COLO829 (cell line): ENCODE results near the gene FBLIM1.
A peak's percentile ranks its signal among the peaks of the same experiment; 100 is the strongest.

Experiments used
- DNase-seq: peaks from one replicate; pipeline ENCODE4 v3.0.0; 2012; ENCODE audit warnings: low spot score

FBLIM1 gene

DNA sequence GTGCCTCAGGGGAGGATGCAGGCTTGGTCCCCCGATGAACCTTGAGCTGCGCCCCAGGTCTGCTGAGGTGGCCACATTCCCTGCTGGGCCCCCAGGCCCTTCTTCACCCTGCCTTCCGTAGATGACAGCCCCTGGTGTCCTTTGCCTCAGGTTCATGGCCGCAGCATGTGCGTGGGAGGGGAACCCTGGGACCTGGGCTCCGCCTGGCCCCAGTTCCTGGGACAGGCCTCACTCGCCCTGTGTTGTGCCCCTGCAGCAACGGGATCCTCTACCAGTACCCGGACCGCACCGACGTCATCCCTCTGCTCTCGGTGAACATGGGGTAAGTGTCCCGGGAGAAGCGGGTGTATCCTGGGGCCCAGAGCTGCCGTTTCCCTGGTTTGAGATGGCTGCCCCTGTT is 27.7 kb upstream of the FBLIM1 start:
- DNase-seq = no peak

DNA sequence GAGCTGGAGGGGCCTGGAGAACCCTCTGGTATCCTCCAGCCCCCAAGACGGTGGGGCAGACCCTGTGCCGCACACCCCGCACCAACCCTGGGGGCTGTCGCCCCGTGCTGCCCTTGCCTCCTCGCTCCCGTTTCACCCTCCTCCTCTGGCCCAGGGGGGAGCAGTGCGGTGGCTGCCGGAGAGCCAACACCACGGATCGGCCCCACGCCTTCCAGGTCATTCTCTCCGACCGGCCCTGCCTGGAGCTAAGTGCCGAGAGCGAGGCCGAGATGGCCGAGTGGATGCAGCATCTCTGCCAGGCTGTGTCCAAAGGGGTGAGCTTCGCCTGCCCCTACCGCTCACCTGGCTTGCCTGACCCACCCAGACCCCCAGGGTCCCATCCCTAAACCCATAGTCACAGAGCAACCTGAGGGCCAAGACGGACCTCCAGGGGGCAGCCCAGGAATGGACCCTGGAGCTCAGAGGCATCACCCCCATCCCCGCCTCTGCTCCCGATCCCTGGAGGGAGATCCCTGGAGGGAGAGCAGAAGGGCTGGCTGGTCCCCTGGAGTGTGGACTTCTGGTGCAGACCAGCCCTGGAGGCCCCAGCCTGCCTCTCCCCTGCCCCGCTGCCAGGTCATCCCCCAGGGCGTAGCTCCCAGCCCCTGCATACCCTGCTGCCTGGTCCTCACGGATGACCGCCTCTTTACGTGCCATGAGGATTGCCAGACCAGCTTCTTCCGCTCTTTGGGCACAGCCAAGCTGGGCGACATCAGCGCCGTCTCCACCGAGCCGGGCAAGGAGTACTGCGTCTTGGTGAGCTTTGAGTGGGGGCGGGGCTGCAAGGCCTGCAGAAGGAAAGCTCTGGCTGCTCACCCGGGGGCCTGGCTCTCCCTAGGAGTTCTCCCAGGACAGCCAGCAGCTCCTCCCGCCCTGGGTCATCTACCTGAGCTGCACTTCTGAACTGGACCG is 26.6 kb upstream of the FBLIM1 start:
- no peak for DNase-seq

DNA sequence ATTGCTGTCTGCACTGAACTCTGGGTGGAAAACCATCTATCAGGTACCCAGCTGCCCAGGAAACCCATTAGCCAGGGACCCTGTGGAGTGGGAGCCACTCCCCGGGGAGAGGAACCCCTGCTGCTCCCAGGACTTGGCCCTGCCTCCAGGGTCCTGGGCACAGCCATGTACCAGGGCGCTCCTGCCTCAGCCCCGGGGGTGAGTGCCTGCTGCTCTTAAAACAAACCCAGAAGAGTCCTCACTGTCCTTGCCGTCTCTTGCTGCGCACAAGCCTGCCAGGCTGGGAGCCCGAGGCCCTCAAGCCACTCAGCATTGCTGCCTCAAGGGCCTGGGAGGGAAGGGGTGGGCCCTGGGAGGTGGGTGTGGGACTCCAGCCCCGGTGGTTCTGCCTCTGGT is 25.9 kb upstream of the FBLIM1 start:
- DNase-seq = no peak

DNA sequence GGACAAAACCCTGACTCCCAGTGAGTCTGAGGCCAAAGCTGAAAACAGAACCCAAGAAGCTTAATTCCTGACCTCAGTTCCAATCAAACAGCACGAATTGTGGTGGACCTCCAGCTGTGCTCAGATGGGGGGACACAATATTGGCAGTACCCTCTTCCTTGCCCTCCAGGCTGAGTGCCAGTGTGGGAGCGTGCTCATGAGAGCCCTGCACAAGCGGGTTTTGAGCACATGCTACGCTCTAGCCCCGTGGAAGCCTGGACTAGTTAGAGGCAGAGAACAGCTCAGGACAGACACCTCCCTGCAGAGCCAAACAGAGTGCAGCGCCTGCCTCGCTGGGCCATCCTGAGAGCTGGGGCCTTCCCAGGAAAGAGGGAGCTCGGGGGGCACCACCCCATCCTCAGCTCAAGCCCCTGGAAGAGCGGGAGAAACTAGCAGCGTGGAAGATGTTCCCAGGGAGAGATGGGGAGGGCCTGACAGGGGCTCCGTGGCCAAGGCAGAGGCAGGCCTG is 25.3 kb upstream of the FBLIM1 start:
- DNase-seq = no peak

DNA sequence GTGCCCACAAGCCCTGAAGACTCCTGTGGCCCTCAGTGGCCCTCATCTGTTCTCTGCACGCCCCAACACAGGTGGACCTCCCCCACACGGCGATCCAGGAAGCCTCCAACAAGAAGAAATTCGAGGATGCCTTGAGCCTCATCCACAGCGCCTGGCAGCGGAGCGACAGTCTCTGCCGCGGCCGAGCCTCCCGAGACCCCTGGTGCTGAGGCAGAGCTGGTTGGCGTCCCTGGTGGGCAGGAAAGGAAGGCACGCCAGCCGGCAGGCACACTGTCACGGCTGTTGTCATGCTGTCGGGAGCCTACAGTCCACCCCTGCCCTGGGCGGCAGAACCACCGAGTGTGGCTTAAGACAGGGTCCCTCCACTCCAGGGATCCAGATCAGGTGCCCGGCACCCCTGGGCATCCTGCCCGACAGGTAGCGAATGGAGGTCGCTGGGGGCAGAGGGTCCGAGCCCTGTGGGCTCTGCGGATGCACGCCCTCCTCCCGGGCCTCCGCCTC is 24.8 kb upstream of the FBLIM1 start:
- DNase-seq = no peak

DNA sequence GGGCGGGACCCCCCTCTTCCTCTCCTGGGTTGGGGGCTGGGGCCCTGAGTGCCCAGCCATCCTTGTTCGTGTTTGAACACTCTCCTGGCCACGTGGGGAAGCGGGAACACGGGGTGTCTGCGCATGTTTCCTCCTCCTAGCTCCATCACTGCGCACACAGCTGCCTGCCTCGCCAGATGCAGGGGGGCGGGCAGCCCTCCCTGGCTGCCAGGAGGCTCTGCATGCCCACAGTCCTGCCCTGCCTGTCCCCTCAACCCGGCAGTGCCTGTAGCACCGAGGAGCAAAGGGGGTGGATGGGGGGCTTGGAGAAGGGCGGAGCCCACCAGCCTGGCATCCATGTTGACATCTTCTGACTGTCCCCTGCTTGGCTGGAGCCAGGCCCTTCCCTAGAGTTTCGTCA is 24.3 kb upstream of the FBLIM1 start:
- DNase-seq = no peak

DNA sequence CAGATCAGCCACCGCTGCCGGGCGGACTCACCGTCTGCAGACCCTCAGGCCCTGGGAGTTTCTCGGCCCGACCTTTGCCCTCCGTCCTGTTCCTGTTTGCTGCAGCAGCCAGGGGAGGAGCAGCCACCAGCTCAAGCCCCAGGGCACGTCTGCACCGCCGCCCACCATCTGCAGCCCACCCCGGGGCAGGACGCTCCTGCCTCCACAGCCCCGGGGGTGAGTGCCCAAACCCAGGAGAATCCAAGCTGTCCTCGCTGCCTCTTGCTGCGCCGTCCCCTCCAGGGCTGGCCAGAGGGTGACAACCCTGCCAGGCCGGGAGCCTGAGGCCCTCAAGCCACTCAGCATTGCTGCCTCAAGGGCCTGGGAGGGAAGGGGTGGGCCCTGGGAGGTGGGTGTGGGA is 23.7 kb upstream of the FBLIM1 start:
- DNase-seq = no peak

DNA sequence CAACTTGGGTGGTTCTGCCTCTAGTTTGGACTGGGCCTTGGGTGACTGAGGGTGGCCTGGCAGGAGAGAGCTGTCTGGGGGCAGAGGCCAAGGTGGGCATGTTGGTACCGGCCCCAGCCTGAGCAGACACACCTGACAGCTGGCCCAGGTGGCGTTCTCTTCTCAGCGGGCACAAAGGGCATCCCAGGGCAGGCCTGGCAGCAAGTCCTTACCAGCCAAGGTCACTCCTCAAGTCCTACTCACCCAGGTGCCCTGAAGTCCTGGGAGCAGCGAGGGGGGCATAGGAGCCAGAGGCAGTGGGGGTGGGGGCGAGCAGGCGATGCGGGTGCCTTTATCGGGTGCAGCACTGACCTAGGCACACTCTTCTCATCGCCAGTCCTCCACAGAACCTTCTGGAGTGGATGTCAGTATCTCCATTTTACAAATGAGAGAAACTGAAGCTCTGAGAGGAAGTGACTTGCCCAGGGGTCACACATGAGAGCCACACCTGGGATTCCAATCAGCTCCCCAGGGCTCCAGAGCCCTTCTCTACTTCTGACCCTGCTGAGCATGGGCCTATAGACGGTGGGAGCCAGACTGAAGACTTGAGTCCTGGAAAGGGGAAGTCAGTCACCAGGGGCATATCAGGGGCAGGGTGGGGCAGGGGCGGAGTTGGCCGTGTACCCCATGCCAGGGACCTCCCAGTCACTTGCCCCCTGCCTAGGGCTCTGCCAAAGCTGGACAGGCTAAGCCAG is 23.1 kb upstream of the FBLIM1 start:
- no peak for DNase-seq

DNA sequence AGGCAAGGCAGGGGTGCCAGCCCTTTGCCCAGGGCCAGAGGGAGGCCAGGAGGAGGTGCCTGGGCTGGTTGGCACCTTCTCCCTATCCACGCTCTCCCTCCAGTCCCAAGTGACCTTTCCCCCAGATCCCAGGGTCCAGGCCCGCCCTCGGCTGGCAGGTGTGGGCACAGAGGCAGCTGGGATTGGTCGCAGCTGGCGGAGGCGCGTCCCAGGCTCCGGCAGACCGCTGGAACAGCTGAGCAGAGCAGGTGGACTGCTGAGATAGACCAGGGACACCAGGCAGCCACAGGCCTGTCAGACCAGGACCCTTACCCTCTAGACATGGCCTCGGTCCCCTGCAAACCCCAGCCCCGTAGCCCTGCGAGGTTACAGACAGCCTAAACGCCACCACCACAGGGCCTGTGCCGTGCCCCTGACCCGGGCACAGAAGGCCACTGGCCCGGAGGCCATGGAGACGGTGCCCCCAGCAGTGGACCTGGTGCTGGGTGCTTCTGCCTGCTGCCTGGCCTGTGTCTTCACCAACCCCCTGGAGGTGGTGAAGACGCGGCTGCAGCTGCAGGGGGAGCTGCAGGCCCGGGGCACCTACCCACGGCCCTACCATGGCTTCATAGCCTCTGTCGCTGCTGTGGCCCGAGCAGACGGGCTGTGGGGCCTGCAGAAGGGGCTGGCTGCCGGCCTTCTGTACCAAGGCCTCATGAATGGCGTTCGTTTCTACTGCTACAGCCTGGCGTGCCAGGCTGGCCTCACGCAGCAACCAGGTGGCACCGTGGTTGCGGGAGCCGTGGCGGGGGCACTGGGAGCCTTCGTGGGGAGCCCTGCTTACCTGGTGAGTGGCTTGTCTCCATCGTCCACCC is 22.3 kb upstream of the FBLIM1 start, which contains the start of gene SLC25A34:
Gene SLC25A34 (plus strand): TSS at position 221 of the 854 bp plus-strand sequence. CDS start 228 bp downstream, at position 449.
- DNase-seq = no peak

DNA sequence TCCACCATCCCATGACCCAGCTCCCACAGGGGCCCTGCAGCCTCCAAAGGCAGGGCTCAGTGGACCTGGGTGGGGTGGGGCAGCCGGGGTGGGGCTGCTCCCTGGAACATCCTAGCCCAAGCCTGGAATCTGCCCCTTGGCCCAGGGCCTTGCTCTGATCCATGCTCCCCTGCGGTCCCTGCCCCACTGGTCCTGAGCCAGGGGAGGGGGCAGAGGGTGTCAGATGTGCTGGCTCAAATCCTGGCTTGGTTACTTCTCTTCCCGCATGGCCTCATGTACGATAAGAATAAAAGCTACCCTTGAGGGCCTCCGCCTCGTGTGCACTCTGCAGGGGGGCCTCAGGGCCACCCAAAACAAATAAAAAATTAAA is 21.7 kb upstream of the FBLIM1 start:
- no peak for DNase-seq

DNA sequence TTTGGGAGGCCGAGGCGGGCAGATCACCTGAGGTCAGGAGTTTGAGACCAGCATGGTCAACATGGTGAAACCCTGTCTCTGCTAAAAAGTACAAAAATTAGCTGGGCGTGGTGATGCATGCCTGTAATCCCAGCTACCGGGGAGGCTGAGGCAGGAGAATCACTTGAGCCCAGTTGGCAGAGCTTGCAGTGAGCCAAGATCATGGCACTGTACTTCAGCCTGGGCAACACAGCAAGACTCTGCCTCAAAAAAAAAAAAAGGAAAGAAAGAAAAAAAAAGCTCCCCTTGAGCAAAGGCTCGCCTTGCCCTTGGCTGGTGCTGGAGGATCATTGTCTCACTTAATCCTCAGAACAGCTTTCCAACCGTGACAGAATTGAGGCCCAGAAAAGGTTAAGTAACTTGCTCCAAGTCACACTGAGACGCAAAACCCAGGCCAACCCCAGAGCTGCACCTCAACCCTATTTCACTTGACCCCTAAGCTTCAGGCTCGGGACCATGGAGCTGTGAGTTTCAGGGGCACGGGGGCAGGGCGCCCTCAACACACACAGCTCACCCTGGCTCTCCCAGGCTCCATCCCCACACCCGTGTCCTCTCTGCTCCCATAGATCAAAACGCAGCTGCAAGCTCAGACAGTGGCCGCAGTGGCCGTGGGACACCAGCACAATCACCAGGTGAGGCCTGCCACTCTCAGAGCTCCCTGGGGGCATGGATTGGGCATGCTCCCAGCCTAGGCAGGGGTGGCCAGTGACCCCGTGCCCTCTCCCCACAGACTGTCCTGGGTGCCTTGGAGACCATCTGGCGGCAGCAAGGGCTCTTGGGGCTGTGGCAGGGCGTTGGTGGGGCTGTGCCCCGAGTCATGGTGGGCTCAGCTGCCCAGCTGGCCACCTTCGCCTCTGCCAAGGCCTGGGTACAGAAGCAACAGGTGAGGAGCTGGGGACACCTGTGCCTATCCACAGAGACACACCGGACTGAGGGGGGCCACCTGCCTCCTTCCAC is 21.0 kb upstream of the FBLIM1 start:
- no peak for DNase-seq

DNA sequence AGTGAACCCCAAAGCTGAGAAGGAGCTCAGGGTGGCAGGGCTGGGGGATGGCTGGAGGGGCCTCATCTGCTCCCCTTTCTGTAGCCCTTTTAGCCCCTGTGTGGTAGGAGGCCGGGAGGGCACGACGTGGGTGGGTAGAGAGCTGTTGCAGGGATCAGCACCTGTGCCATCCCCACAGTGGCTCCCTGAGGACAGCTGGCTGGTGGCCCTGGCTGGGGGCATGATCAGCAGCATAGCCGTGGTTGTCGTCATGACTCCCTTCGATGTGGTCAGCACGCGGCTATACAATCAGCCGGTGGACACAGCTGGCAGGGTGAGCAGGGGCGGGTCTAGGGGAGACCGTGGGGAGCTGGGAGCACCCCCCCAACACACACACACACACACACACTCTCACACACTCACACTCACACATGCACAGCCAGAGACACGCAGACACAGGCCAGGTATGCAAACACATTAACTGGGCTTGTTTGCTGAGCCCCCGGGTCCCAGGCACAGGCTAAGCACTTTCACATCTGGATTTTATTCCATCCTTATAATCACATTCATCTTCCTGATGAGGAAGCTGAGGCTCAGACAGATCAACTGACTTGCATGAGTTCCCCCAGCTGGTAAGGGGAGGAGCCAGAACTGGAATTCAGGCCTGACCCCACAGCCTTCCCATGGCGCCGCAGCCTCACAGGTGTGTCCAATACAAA is 20.0 kb upstream of the FBLIM1 start:
- DNase-seq = no peak

DNA sequence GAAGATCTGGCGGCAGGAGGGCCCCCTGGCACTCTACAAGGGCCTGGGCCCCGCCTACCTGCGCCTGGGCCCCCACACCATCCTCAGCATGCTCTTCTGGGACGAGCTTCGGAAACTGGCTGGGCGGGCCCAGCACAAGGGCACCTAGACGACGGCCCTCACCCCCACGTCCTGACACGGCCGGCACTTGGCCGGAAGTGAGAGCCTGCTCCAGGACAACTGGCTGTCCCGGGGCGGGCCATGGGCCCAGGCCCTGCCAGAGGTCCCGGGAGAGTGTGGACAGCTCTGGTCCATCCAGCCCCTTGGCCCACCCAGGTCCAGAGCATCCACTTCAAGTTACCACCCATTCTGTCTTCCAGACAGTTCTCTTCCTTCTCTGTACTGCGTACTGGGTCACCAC is 19.3 kb upstream of the FBLIM1 start:
- no peak for DNase-seq

DNA sequence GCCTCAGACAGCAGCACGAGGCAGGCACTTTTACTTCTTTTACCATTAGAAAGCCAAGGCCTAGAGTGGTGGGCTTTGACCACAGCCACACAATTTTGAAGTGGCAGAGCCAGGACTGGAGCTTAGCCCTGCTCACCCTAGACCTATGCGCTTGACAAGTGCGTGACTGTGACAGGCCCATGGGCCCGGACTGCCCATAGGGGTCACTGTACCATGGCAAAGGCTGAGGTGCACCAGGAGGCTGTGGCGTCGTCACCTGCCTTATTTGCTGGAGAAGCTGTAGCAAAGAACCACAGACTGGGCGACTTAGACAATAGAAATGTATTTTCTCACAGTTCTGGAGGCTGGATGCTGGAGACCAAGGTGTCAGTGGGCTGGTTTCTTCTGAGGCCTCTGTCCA is 18.9 kb upstream of the FBLIM1 start:
- no peak for DNase-seq

DNA sequence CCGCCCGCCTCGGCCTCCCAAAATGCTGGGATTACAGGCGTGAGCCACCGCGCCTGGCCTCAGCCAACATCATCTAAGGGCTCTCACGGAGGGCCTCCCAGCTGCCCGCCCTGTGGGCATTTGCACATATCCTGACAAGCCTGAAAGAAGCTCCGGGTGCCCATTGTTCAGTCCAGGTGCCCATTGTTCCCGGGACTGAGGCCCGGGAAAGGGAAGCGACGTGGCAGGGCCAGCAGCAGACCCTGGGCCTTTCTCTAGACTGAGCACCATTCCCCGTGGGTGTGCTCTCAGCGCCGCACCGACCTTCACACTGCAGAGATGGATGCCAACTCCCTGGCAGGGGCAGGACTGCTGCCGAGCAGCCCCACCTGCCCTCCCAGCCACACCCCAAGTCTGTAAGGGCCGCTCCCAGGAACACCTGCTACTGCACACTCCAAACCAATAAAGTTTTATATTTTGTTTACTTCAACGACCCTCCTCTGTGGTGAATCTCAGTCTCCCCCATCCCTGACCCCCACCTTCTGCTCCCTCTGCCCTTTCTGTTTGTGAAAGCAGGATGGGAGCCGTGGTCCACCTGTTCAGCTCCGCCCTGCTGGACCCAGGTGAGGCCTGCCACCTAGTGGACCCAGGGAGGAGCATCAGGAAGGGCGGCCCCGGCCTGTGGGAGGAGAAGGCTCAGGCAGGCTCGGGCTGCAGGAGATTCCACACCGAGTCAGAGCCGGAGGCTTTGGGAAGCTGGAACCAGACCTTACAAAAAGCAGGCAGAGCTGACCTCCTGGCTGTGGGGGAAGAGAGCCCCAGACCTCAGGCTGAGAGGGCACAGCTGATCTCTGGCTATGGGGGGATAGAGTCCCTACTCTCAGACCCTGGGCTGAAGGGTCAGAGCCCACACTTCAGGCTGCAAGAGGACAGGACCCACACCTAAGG is 17.4 kb upstream of the FBLIM1 start:
- DNase-seq = peak; percentile 28

DNA sequence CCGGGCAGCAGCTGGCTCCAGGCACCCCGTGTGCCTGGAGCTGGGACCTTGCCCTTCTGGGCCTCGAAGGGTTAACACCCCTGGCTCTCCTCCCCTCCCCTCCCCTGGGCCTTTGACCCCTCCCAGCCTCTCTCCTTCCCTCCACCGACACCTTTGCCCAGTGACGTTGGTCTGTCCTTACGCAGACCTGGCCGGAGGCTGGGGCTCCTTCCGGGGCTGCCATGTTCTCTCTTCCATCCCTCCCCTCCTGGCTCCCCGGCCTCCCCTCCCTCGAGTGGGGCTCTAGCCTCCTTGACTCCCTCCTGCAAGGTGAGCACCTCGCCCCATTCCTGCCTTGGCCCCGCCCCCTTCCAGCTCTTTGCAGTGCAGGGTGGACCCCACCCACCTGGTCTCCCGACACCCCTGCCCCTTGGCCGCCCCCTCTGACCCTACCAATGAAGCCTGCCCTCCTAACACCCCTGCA is 16.2 kb upstream of the FBLIM1 start, which contains the start of gene TMEM82:
Gene TMEM82 (plus strand): TSS at position 161 of the 463 bp plus-strand sequence. CDS start 61 bp downstream, at position 222.
- DNase-seq = no peak

DNA sequence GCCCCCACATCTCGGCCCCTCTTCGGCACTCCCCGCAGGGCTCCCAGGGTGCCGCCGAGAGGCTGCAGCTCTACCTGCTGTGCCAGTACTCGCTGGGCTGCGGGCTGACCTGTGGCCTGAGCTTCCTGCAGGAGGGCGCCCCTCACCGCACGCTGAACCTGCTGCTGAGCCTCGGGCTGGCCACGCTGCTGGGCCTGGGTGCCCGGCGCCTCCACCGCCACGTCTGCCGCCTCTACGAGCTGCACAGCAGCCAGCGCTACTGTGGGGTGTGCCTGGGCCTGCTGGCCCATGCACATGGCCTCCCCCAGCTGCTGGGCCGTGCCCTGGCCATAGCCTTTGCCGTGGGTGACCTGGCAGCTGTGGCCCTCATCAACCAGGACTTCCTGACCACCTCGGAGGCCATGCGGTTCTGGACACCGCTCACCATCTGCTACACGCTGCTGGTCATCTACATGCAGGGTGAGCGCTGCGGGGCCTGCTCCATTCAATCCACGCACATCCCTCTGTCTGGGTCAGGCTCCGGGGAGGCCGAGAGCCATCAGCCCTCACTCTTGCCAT is 14.4 kb upstream of the FBLIM1 start:
- no peak for DNase-seq

DNA sequence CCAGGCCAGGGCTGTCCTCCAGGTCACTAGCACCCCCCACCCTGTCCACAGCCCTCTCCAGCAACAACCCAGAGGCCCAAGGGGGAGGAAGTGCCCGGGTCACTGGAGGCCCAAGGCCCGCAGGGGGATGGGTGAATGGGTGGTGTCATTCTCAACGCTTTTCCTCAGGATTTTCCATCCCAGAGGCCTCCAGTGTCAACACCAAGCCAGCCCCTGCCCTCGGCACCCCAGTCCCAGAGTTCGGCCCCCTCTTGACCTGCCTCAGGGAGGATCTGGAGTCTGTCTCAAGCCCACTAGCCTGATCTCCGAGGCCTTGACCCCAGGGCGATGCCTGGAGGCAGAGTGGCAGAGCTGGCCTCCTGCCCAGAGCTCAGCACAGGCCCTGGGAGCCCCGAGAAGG is 11.2 kb upstream of the FBLIM1 start:
- DNase-seq = no peak
